Stimulated activated naive CD8-positive, alpha-beta T cell treated with anti-CD3 and anti-CD28 coated beads, Interleukin-15, Interleukin-2, amounts not matched to agents 100 ng/mL and 50 ng/mL, for 24 hours (primary cell): ENCODE results near the gene GLI3.

Experiments used
- H3K27ac Mint-ChIP-seq: one replicate; pipeline ENCODE4 v1.8.0; 2021; ENCODE audit warnings: mild to moderate bottlenecking, mixed read lengths
- H3K27me3 Mint-ChIP-seq: one replicate; pipeline ENCODE4 v1.8.0; 2021; ENCODE audit warnings: mixed read lengths
- H3K36me3 Mint-ChIP-seq: one replicate; pipeline ENCODE4 v1.8.0; 2021; ENCODE audit warnings: low read depth, mixed read lengths
- H3K4me1 Mint-ChIP-seq: one replicate; pipeline ENCODE4 v1.8.0; 2021; ENCODE audit warnings: low read depth, mixed read lengths
- H3K4me3 Mint-ChIP-seq: one replicate; pipeline ENCODE4 v1.8.0; 2021; ENCODE audit warnings: mild to moderate bottlenecking, mixed read lengths
- H3K9me3 Mint-ChIP-seq: one replicate; pipeline ENCODE4 v1.8.0; 2021; ENCODE audit warnings: mixed read lengths

GLI3 gene

DNA sequence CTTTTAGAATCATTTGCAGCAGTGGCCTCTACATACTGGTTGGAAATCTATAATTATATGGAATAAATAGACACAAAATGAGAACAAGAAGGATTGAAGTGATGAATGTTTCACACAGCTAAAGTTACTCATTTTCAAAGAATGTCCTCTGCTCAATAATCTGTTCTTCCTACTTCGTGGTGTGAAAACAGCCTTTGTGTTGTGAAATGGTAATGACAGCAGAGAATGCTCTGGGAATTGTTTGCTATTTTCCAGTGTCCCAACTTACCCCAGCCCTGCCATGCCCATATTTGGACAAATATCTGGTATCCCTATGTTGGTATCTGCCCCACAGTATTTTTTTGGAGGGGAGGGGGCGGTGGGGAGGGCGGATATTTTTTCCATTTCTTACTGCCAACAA is 130.4 kb downstream of the GLI3 start:
- Mint-ChIP-seq H3K4me1 (no peaks in the 10 kb centered on the region), H3K4me3 (no peak overlapping the region), H3K27me3 (peaks cover 9% of the 10 kb centered on the region), H3K36me3 (no peaks in the 10 kb centered on the region), H3K9me3 (no peaks in the 10 kb centered on the region), H3K27ac (no peak overlapping the region)

DNA sequence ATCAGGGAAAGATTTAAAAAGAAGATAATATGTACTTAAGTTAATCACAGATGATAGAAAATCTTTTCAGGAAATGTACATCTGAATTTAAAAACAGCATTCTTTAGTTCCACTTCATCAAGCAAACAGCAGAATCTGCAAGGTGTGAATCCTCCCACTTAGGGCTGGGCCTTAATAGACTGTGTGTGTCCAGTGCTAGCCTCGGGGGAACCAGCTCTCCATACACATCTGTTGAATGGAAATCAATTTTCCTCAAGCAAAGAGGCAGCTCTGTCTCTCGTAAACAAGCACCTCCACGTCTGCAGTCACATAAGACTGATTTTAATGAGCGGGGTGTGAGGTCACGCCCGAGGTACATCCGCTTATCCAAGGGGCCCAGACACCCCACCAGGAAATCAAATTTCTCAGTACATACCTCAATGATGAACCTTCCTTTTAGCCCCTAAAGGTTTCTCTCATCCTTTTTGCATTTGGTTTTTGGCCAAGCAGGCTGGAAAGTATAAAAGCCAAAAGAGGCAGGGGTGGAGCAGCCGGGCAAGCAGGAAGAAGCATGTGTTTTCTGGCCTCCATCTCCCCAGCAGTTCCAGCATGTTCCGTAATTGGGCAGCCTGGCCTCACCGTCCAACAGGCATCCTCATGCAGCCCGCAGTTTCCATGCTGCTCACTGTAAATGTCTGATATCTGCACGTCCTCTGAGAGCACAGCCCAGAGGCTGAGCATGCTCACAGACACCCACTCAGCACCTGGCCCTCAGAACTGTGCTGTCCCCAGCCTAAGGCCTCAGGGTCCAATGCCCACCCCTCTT is 131.3 kb downstream of the GLI3 start:
- Mint-ChIP-seq H3K4me1 (no peaks in the 10 kb centered on the region), H3K27ac (no peak overlapping the region), H3K9me3 (no peaks in the 10 kb centered on the region), H3K27me3 (peaks cover 9% of the 10 kb centered on the region), H3K36me3 (no peaks in the 10 kb centered on the region), H3K4me3 (no peak overlapping the region)

DNA sequence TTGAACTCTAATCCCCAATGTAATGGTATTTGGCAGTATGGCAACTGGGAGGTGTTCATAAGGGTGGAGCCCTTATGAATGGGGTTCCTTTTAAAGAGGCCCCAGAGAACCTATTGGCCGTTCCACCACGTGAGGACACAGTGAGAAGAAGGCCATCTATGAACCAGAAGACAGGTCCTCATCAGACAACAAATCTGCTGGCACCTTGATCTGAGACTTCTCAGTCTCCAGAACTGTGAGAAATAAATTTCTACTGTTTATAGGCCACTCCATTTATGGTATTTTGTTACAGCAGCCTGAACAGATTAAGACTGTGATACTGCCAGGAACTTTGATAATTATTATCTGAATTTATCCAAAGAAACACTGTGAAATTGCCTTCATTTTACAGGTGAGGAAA is 132.3 kb downstream of the GLI3 start:
- Mint-ChIP-seq H3K4me3 (no peak overlapping the region), H3K4me1 (no peaks in the 10 kb centered on the region), H3K27me3 (peaks cover 6% of the 10 kb centered on the region), H3K27ac (no peak overlapping the region), H3K36me3 (no peaks in the 10 kb centered on the region), H3K9me3 (no peaks in the 10 kb centered on the region)

DNA sequence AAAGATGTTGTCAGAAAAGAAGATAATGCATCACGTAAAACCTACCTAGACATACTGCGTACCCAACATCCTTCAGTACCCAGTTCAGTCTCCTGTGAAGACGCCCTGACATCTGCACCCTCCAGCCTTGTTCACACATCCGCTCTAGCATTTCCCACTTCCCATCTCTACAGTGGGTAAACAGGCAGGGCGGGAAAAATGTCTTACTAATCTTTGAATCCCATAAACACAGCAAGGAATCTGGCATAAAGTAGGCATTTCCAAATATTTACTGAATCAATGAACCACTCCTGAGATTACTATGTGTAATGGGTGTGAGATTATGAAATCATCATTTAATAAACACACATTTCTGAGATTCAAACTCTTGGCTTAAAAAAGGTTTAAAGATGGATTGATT is 132.8 kb downstream of the GLI3 start:
- H3K4me3 Mint-ChIP-seq = no peak overlapping the region
- no peaks in the 10 kb centered on the region for H3K9me3 Mint-ChIP-seq
- no peaks in the 10 kb centered on the region for H3K36me3 Mint-ChIP-seq
- H3K4me1 Mint-ChIP-seq = no peaks in the 10 kb centered on the region
- peaks cover 3% of the 10 kb centered on the region for H3K27me3 Mint-ChIP-seq
- H3K27ac Mint-ChIP-seq = no peak overlapping the region

DNA sequence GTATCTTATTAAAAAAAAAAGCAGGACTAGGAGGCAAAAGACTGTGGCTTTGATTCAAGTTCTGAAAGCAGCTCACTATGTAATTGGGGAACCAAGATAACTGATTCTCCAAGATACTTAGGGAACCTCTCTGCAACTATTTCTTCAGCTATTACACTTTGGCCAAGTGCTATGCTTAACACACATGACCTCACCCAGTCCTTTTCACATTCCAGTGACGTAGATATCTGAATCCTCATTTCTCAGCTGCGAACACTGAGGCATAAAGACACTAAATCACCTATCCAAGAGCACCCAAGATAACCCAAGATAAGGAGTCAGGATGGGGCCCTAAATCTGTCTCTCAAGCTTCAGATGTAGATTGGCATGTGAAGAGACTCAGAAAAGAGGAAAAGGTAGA is 133.6 kb downstream of the GLI3 start:
- H3K9me3 Mint-ChIP-seq = no peaks in the 10 kb centered on the region
- no peaks in the 10 kb centered on the region for H3K36me3 Mint-ChIP-seq
- H3K4me3 Mint-ChIP-seq = no peak overlapping the region
- no peaks in the 10 kb centered on the region for H3K4me1 Mint-ChIP-seq
- H3K27me3 Mint-ChIP-seq = no peaks in the 10 kb centered on the region
- H3K27ac Mint-ChIP-seq = no peak overlapping the region

DNA sequence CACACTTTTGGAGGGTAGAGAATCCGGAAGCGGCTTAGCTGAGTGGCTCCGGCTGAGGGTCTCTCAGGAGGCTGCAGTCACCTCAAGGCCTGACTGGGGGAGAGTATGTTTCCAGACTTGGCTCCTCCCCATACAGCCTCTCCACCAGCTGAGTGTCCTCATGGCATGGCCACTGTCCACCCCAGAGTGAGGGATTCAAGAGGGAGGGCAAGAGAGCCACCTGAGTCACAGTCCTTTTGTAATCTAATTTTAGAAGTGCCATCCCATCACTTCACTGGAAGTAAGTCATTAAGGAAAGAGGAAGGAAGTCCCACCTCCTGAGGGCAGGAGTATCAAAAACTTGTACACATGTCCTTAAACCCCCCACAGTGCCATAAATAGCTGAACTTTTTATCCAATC is 134.0 kb downstream of the GLI3 start:
- Mint-ChIP-seq H3K4me3 (no peak overlapping the region), H3K9me3 (no peaks in the 10 kb centered on the region), H3K27ac (no peak overlapping the region), H3K4me1 (no peaks in the 10 kb centered on the region), H3K36me3 (no peaks in the 10 kb centered on the region), H3K27me3 (no peaks in the 10 kb centered on the region)

DNA sequence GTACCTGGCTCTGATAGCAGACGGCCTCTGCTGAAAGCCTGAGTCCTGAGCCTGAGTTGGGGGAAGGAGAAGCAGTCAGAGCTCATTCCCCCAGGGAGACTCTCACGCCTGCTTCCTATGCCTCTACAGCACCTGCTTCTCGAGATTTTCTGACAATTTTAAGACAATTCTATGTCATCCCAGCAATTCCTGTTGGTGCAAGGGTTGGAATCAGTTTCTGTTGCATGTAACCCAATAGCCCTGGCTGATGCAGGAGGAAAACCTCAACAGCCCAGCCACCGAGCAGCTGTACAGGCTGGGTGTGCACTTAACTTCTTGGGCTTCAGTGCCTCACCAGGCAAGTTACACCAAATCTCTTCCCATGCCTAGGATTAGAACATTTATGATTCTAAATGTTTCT is 134.7 kb downstream of the GLI3 start:
- no peaks in the 10 kb centered on the region for H3K4me1 Mint-ChIP-seq
- no peaks in the 10 kb centered on the region for H3K36me3 Mint-ChIP-seq
- H3K27me3 Mint-ChIP-seq = no peaks in the 10 kb centered on the region
- H3K4me3 Mint-ChIP-seq = no peak overlapping the region
- no peak overlapping the region for H3K27ac Mint-ChIP-seq
- H3K9me3 Mint-ChIP-seq = no peaks in the 10 kb centered on the region

DNA sequence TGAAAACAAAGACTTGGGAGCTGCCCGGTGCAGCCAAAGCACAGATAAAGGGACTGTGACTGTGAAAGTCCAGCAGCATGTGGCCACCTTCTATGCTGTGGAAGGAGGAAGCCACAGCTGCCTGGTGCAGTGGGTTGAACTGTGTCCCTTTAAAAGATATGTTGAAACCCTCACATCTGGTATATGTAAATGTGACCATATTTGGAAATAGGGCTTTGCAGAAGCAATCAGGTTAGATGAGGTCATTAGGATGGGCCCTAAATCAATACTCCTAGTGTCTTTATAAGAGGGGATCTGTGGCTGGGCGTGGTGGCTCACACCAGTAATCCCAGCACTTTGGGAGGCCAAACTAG is 136.9 kb downstream of the GLI3 start:
- Mint-ChIP-seq H3K27ac (no peak overlapping the region), H3K4me3 (no peak overlapping the region), H3K4me1 (no peaks in the 10 kb centered on the region), H3K36me3 (no peaks in the 10 kb centered on the region), H3K27me3 (no peaks in the 10 kb centered on the region), H3K9me3 (no peaks in the 10 kb centered on the region)

DNA sequence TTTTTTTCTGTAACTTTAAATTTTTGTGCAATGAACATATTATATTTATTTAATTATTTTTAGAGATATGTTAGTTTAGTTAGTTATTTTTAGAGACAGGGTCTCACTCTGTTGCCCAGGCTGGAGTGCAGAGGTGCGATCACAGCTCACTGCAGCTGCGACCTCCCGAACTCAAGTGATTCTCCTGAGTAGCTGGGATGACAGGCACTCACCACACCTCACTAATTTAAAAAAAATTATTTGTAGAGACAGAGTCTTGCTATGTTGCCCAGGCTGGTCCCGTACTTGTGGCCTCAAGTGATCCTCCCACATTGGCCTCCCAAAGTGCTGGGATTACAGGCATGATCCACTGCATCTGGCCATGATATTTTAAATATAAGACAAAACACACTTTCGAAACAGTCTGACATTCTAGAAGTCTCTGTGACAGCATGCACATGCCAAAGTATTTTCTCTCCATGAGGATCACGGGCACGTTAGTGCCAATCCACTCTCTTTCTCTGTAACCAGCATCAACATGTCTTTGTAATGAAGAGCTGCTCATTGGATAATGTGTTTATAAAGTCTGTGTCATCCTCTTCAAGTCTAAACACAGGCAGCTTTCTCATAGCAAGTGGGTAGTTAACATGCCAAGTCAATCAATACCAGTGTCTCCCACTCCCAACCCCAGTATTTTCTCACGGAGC is 137.4 kb downstream of the GLI3 start:
- H3K27me3 Mint-ChIP-seq = no peaks in the 10 kb centered on the region
- H3K27ac Mint-ChIP-seq = no peak overlapping the region
- H3K4me1 Mint-ChIP-seq = no peaks in the 10 kb centered on the region
- no peaks in the 10 kb centered on the region for H3K9me3 Mint-ChIP-seq
- no peaks in the 10 kb centered on the region for H3K36me3 Mint-ChIP-seq
- no peak overlapping the region for H3K4me3 Mint-ChIP-seq

DNA sequence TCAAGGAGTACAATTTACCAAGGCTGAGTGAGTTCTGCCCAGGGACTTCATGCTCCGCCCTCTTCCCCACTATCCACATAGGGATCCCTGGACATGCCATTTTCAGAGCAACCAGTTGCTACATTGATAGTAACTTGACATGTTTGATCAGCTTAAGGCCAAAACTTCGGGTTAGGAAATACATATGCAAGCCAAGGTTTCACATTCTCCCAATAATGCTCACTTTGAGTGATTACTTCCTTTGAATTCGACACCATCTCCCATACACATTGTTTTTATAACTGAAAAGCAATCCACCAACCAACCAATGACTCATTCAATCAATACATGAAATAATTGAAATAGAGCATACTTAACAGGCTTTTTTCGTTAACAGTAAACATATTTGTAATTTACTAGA is 137.9 kb downstream of the GLI3 start:
- Mint-ChIP-seq H3K9me3 (no peaks in the 10 kb centered on the region), H3K36me3 (no peaks in the 10 kb centered on the region), H3K4me1 (no peaks in the 10 kb centered on the region), H3K27ac (no peak overlapping the region), H3K27me3 (no peaks in the 10 kb centered on the region), H3K4me3 (no peak overlapping the region)

DNA sequence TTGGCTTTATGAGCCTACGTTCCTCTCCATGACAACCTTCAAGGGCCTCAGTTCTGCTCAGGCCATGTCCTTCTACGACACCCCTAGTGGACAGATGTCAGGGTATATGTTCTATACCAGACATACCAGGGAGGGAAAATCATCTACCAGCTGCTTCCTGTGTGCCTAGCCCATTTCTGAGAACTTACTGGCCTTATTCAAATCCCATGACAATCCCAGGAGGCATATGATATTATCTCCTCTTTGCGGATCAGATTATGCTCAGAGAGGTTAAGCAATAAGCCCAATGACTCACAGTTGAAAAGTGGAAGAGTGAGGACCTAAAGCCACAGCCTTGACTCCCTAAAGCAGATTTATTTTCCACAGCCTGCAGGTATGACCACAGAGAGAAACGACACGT is 139.3 kb downstream of the GLI3 start:
- Mint-ChIP-seq H3K27ac (no peak overlapping the region), H3K4me1 (no peaks in the 10 kb centered on the region), H3K4me3 (no peak overlapping the region), H3K27me3 (no peaks in the 10 kb centered on the region), H3K36me3 (no peaks in the 10 kb centered on the region), H3K9me3 (no peaks in the 10 kb centered on the region)

DNA sequence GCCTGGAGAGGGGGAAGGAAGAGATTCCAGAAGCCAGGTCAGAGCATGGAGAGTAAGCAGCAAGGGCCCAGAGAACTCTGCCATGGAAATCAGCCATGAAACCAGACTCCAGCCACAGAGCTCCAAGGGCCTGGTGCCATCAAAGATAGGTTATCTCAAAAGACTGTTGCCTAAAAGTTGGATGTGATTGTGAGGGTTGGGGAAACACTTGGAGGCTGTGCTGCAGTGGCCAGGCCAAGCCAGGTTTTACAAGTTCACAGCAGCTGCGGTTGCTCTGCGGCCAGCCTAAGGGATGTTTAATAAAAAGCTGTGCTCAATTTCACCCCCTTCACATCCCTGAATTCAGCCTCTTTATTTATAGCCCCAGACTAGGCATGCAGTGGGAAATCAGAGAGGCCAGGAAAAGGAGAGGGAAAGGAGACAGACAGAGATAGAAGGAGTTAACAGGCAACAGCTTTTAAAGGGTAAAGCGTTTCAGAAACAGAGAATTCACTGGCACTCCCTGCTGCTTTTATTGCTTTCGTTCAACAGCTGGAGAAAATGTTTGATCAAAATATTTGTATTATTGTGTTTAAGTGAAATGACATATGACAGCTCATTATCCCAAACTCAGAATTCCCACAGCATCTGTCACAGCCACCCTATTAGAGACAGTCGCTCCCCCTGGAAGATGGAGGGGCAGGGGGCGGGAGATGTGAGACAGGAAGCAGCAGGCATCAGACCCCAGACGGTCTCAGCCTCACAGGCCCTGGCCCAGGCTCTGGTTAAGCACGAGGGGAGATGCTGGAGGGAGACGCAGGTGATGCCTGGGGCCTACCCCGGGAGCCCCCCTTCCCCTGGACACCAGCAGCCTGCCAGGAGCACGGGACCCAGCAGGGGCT is 140.1 kb downstream of the GLI3 start:
- Mint-ChIP-seq H3K9me3 (no peaks in the 10 kb centered on the region), H3K4me3 (no peak overlapping the region), H3K27ac (no peak overlapping the region), H3K36me3 (no peaks in the 10 kb centered on the region), H3K27me3 (no peaks in the 10 kb centered on the region), H3K4me1 (no peaks in the 10 kb centered on the region)

DNA sequence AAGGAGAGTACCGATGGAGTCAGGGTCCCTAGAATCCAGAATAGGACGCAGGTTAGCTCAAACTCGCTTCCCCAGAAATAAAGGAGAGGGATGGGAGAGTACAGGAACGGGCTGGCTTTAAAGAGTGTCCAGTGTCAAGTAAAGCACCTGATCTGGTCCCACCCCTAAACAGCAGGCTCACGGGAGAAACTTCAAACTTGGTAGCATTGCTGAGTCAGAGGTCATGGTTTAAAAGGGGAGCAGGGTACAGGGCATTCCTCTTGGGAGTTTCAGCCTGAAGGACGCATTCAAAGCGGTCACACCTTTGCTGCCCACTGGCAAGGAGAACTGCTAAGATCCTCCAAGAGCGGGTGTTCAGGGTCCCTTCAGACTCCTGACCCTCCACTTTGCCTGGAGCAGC is 140.7 kb downstream of the GLI3 start:
- Mint-ChIP-seq H3K4me3 (no peak overlapping the region), H3K36me3 (no peaks in the 10 kb centered on the region)

DNA sequence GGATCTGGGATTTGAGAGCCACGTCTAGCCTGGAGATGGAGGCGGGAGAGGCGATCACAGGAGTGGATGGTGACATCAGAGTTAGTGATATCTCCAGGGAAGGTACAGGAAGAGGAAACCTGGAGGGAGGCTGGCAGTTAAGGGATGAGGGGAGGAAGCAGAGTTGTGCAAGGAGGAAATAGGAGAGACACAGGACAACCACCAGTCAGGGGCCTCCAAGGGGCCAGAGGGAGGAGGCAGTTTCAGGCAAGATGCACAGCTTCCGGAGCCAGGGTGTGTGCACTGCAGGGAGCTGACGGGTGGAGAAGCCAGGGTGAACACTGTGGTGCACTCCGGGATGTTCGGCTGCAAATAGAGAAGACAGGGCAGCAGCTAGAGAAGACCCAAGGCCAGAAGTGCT is 141.2 kb downstream of the GLI3 start:
- Mint-ChIP-seq H3K27me3 (no peaks in the 10 kb centered on the region), H3K4me3 (no peak overlapping the region), H3K4me1 (no peaks in the 10 kb centered on the region), H3K27ac (peak overlapping the region; percentile 24), H3K9me3 (no peaks in the 10 kb centered on the region), H3K36me3 (no peaks in the 10 kb centered on the region)

More for the DNA sequence above, 140.7 kb downstream of the GLI3 start:
- no peaks in the 10 kb centered on the region for H3K4me1 Mint-ChIP-seq
- no peaks in the 10 kb centered on the region for H3K27me3 Mint-ChIP-seq
- peak overlapping the region; percentile 24 for H3K27ac Mint-ChIP-seq
- no peaks in the 10 kb centered on the region for H3K9me3 Mint-ChIP-seq

DNA sequence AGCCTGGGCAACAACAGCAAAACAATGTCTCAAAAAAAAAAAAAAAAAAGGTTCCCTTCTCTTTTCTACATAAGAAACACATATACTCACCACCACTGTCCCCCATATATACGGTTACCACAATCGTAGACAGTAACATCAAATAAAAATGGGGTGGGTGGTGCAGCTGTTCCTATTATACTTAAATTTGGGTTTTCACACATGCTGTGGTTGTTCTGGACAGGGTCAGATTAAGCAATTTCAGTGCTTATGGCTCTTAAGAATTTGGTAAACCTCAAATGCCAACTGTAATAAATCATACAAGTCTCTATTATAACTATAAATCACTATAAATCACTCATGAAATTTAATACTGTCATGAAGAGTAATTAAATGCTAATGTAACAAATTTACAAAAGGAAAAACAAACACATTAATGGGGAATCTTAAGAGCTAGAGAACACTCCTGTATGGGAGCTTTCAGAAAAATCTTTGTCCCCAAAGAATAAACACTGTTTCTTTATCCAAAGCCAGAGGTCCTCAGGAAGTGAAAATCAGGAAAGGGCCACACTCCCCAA is 143.6 kb downstream of the GLI3 start:
- H3K36me3 Mint-ChIP-seq = no peaks in the 10 kb centered on the region
- no peaks in the 10 kb centered on the region for H3K9me3 Mint-ChIP-seq
- H3K27me3 Mint-ChIP-seq = no peaks in the 10 kb centered on the region
- H3K4me3 Mint-ChIP-seq = no peak overlapping the region
- H3K27ac Mint-ChIP-seq = no peak overlapping the region
- H3K4me1 Mint-ChIP-seq = no peaks in the 10 kb centered on the region
